H1 (cell line): Measurements from ENCODE around the gene CCDC93. TPM values are rescaled to one million over a fixed set of nuclear protein-coding genes. Genes with fewer than 3 reads are reported as not detected.

Experiments used
- CHD1 ChIP-seq: IDR thresholded peaks from 2 replicates; pipeline ENCODE4 v1.6.1; 2012; ENCODE audit warnings: low read depth, low read length, improper control_type of control experiment
- CHD2 ChIP-seq: IDR thresholded peaks from 2 replicates; pipeline ENCODE4 v1.6.1; 2012; ENCODE audit warnings: low read length, improper control_type of control experiment
- POLR2A ChIP-seq, 2 experiments: IDR thresholded peaks; 1 replicate in 1 of 2; 2 replicates in 1 of 2; pipeline ENCODE4 v1.6.1; 2011; ENCODE audit warnings: low read depth in 2 of 2, low read length in 2 of 2, mild to moderate bottlenecking in 2 of 2; ENCODE audit errors: control extremely low read depth in 1 of 2
- SIX5 ChIP-seq: IDR thresholded peaks from 2 replicates; pipeline ENCODE4 v1.6.1; 2011; ENCODE audit warnings: mild to moderate bottlenecking, low read depth, low read length
- SUZ12 ChIP-seq: fragments of 200-600 bp; sonication (generic); IDR thresholded peaks from 2 replicates; pipeline ENCODE4 v1.6.1; 2012; ENCODE audit warnings: mild to moderate bottlenecking, inconsistent platforms, low read length, moderate library complexity, mixed read lengths
- USF2 ChIP-seq: IDR thresholded peaks from 2 replicates; pipeline ENCODE4 v1.6.1; 2011; ENCODE audit warnings: low read length, improper control_type of control experiment
- polyA plus RNA-seq, 7 experiments: library from polyadenylated mRNA; depleted of rRNA in 3 of 7; stranded (reverse) in 5 of 7; unstranded in 2 of 7; fragments of >200 nt in 5 of 7; fragments of 200-250 nt in 2 of 7; gene quantifications; 1 replicate in 5 of 7; 2 replicates in 1 of 7; 4 replicates in 1 of 7; pipeline versions ENCODE4 v1.2.1 to v1.2.3, GENCODE V29; 2011 to 2013; ENCODE audit warnings: missing spikeins in 2 of 7, mixed read lengths in 2 of 7
- total RNA-seq: library from RNA; stranded (reverse); fragmentation: NEBNext Ultra II Directional; extraction: Animal tissue kit (Norgen Biotek cat#: 25700); gene quantifications from 2 replicates; pipeline ENCODE4 v1.2.1, GENCODE V29; 2021

The CCDC93 gene
- total and polyA plus RNA-seq, 2 of the 8 experiments (the other 6 are each of a cell fraction or from before 2014, with no cell fraction given): 5.5 to 18.0 TPM

DNA sequence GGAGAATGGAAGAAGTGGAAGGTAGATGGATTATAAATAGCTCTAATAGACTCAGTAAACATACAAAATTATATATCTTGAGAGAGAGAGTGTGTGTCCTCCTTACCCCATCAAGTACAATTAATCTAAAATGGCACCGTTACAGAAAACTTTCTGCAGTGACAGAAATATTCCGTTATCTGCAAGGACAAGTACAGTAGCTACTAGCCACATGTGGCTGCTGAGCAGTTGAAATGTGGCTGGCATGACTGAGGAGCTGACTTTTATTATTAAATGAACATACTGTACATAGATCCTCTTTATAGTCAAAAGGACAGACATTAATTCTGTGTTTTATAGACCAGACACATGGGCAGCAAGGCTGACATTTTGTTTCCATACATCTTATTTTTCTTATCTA is 7.0 kb downstream of the CCDC93 start (continued):
- no peak for TF ChIP-seq USF2
- TF ChIP-seq CHD1: no peak
- TF ChIP-seq SIX5: no peak
- no peak for TF ChIP-seq CHD2
- no peak for TF ChIP-seq POLR2A (IDR thresholded peaks at IDR 0.05; ENCODE audit: control extremely low read depth in 1 of 2, low read depth in 2 of 2, low read length in 2 of 2)
- TF ChIP-seq SUZ12: no peak
